Glutamatergic neuron (in vitro differentiated cells): Measurements from ENCODE around the gene CHMP2B. TPM values are rescaled to one million over a fixed set of nuclear protein-coding genes. Genes with fewer than 3 reads are reported as not detected.

Source experiments
- DNase-seq: peaks from one replicate; pipeline ENCODE4 v3.0.0; 2022
- H3K27ac Mint-ChIP-seq: one replicate; pipeline ENCODE4 v1.8.0; 2020; ENCODE audit warnings: mild to moderate bottlenecking, mixed read lengths, inconsistent platforms; ENCODE audit not compliant: unreplicated experiment
- H3K27me3 Mint-ChIP-seq: one replicate; pipeline ENCODE4 v1.8.0; 2020; ENCODE audit warnings: mild to moderate bottlenecking, moderate library complexity, mixed read lengths, inconsistent platforms; ENCODE audit not compliant: unreplicated experiment
- H3K36me3 Mint-ChIP-seq: one replicate; pipeline ENCODE4 v1.8.0; 2020; ENCODE audit warnings: mild to moderate bottlenecking, mixed read lengths, inconsistent platforms; ENCODE audit not compliant: unreplicated experiment
- H3K4me1 Mint-ChIP-seq: one replicate; pipeline ENCODE4 v1.8.0; 2020; ENCODE audit warnings: mild to moderate bottlenecking, low read depth, mixed read lengths, inconsistent platforms; ENCODE audit not compliant: unreplicated experiment
- H3K4me3 Mint-ChIP-seq: one replicate; pipeline ENCODE4 v1.8.0; 2020; ENCODE audit warnings: mild to moderate bottlenecking, mixed read lengths, inconsistent platforms; ENCODE audit not compliant: unreplicated experiment
- H3K9me3 Mint-ChIP-seq: one replicate; pipeline ENCODE4 v1.8.0; 2020; ENCODE audit warnings: mild to moderate bottlenecking, moderate library complexity, mixed read lengths, inconsistent platforms; ENCODE audit not compliant: unreplicated experiment
- total RNA-seq: library from RNA; stranded (reverse); fragmentation: NEBNext Ultra II Directional; extraction: Animal tissue kit (Norgen Biotek cat#: 25700); gene quantifications from one replicate; pipeline ENCODE4 v1.2.1, GENCODE V29; 2021; ENCODE audit not compliant: unreplicated experiment
- TF ChIP-seq, protein P1 (sequence below): fragments of 200-600 bp; sonication (generic); IDR thresholded peaks from one replicate; pipeline ENCODE4 v1.5.0; 2021; ENCODE audit not compliant: partially characterized antibody, unreplicated experiment

CHMP2B gene
- total RNA-seq, 1 donor from 2014 or later = 7.2 TPM

- Mint-ChIP-seq H3K27me3 (peaks cover 1% of the 10 kb centered on the region), H3K27ac (no peak overlapping the region), H3K4me3 (no peak overlapping the region), H3K36me3 (peaks cover 8% of the 10 kb centered on the region), H3K9me3 (peaks cover 2% of the 10 kb centered on the region), H3K4me1 (no peaks in the 10 kb centered on the region)
- TF ChIP-seq, protein P1, sequence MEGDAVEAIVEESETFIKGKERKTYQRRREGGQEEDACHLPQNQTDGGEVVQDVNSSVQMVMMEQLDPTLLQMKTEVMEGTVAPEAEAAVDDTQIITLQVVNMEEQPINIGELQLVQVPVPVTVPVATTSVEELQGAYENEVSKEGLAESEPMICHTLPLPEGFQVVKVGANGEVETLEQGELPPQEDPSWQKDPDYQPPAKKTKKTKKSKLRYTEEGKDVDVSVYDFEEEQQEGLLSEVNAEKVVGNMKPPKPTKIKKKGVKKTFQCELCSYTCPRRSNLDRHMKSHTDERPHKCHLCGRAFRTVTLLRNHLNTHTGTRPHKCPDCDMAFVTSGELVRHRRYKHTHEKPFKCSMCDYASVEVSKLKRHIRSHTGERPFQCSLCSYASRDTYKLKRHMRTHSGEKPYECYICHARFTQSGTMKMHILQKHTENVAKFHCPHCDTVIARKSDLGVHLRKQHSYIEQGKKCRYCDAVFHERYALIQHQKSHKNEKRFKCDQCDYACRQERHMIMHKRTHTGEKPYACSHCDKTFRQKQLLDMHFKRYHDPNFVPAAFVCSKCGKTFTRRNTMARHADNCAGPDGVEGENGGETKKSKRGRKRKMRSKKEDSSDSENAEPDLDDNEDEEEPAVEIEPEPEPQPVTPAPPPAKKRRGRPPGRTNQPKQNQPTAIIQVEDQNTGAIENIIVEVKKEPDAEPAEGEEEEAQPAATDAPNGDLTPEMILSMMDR = no peak
- DNase-seq = no peak
Measured at GRCh38 chr3:87191175-87191574, 35.9 kb upstream of the CHMP2B start.

GRCh38 chr3:87191641-87192040 lies 35.5 kb upstream of the CHMP2B start:
- Mint-ChIP-seq H3K4me3 (no peak overlapping the region), H3K4me1 (no peaks in the 10 kb centered on the region), H3K27ac (no peak overlapping the region), H3K9me3 (peaks cover 4% of the 10 kb centered on the region), H3K36me3 (peaks cover 8% of the 10 kb centered on the region), H3K27me3 (peaks cover 1% of the 10 kb centered on the region)
- no peak for DNase-seq
- TF ChIP-seq, protein P1 = no peak

DNA sequence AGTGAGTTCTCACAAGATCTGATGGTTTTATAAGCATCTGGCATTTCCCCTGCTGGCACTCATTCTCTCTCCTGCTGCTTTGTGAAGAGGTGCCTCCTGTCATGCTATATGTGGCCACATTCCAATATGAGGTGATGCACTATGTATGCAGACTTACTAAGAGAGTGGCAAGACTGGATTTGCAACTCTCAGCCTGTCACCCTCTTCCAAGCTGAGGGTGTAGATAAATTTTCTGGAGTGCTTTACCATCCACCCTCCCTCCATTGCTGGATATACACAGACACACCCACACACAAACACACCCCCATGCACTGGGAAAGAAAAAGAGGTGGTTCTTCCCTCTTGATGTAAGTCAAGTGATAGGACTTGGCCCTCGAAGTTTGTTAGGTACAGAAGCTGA lies 30.2 kb upstream of the CHMP2B start:
- no peak for DNase-seq
- Mint-ChIP-seq H3K27ac (no peak overlapping the region), H3K4me3 (no peak overlapping the region), H3K36me3 (peaks cover 8% of the 10 kb centered on the region), H3K27me3 (peaks cover 4% of the 10 kb centered on the region), H3K9me3 (peaks cover 4% of the 10 kb centered on the region), H3K4me1 (peaks cover 8% of the 10 kb centered on the region)
- TF ChIP-seq, protein P1 = no peak

DNA sequence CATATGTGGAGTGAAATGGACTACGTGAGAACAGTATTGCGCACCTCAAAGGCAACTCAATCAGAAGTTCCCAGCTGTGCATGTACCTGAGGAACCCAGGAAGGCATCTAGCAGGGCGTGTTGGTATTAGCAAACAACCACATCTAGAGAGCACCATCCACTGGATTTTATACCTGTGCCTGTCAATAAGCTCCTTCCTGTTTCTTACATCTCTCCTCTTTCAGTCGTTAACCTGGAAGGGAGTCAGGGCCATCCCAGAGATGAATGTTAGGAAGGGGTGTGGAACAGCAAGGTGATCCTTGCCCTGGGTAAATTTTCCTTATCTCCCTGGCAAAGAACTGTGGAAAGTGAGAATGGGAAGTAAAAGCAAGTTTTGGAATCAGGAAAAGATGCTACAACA lies 29.6 kb upstream of the CHMP2B start:
- TF ChIP-seq, protein P1 = no peak
- H3K27me3 Mint-ChIP-seq = peaks cover 4% of the 10 kb centered on the region
- peaks cover 13% of the 10 kb centered on the region for H3K4me1 Mint-ChIP-seq
- no peak overlapping the region for H3K4me3 Mint-ChIP-seq
- no peak overlapping the region for H3K27ac Mint-ChIP-seq
- no peak for DNase-seq
- peaks cover 7% of the 10 kb centered on the region for H3K9me3 Mint-ChIP-seq
- H3K36me3 Mint-ChIP-seq = peaks cover 8% of the 10 kb centered on the region

DNA sequence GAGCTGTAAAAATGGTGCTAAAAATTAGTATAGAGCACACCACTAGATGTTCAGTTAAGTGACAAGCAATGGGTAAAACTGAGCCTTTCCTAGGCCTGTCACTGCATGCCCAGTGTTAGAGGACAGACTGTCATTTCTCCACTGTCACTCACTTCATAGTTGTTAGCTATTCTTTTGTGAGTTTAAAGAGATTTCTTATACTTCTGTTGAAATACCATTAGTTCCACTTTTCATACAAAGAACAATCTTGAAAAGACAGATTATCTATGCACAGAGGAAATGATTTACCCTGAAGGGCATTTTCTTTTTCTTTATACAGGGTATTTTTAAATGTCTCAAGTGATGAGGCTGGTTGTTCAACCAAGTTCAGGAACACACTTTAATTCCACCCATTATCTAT lies 28.3 kb upstream of the CHMP2B start:
- H3K4me3 Mint-ChIP-seq = no peak overlapping the region
- TF ChIP-seq, protein P1 = no peak
- H3K4me1 Mint-ChIP-seq = peaks cover 15% of the 10 kb centered on the region
- peaks cover 4% of the 10 kb centered on the region for H3K27me3 Mint-ChIP-seq
- H3K36me3 Mint-ChIP-seq = peaks cover 8% of the 10 kb centered on the region
- DNase-seq = no peak
- no peak overlapping the region for H3K27ac Mint-ChIP-seq
- H3K9me3 Mint-ChIP-seq = peaks cover 7% of the 10 kb centered on the region
